ENCODE data around the gene CTDSPL.

- TF ChIP-seq TAF1 (IDR thresholded peaks at IDR 0.05; ENCODE audit: borderline replicate concordance, low read depth, low read length): no peak
- no peak for TF ChIP-seq POLR2A (IDR thresholded peaks at IDR 0.05; ENCODE audit: low read depth, low read length)
Measured at GRCh38 chr3:37943126-37943525, 81.4 kb downstream of the CTDSPL start.

All from GM12892 (cell line).